Activated CD4-positive, alpha-beta T cell treated with anti-CD3 and anti-CD28 coated beads, Interleukin-2, amount 10 ng/mL, durations not matched to agents 24 days and 14 days (primary cell): ENCODE measurements around the gene FOXF1. TPM values are rescaled to one million over a fixed set of nuclear protein-coding genes. Genes with fewer than 3 reads are reported as not detected.

Experiments used
- total RNA-seq: library from RNA; stranded (reverse); gene quantifications from 2 replicates; pipeline ENCODE4 v1.2.3, GENCODE V29; 2022

The FOXF1 gene
- total RNA-seq, 1 donor from 2014 or later, result not detected

Other genes starting within 250 kb of the FOXF1 start
- gene MTHFSD, start 44.7 kb downstream of the FOXF1 start, total RNA-seq, result 27.2 and 29.1 TPM in 2 replicates
- not detected in 2 replicates for gene FOXC2, start 56.3 kb downstream of the FOXF1 start, total RNA-seq
- 0.05 TPM in 1 of 2 replicates, not detected in the other for gene FOXL1, start 68.0 kb downstream of the FOXF1 start, total RNA-seq